ENCODE results near the gene PBXIP1. TPM values are rescaled to one million over a fixed set of nuclear protein-coding genes. Genes with fewer than 3 reads are reported as not detected.

PBXIP1 gene
- total RNA-seq, 1 donor, result 90.1 TPM

- H3K27me3 ChIP-seq (ENCODE audit: insufficient read depth, low read length), result no peaks in the 10 kb centered on the region
- DNase-seq (ENCODE audit: insufficient read length, low spot score, missing footprints), result peak; percentile 74
- no peaks in the 10 kb centered on the region for H3K9me3 ChIP-seq (ENCODE audit: low read depth, low read length)
- TF ChIP-seq CTCF (IDR thresholded peaks at IDR 0.05; ENCODE audit: extremely low read depth, low read depth, low read length), result no peak
- no peak overlapping the region for H2AFZ ChIP-seq (ENCODE audit: low read length)
- H3K4me2 ChIP-seq (ENCODE audit: insufficient read depth, low read length), result no peak overlapping the region
- H3K4me1 ChIP-seq (ENCODE audit: insufficient read depth, low read length), result peaks cover 32% of the 10 kb centered on the region
- H3K27ac ChIP-seq (ENCODE audit: low read depth, low read length), result no peak overlapping the region
- H3K79me2 ChIP-seq (ENCODE audit: insufficient read depth, low read length), result peaks cover 49% of the 10 kb centered on the region
- no peak overlapping the region for H3K4me3 ChIP-seq (ENCODE audit: insufficient read depth, low read length)
- H3K36me3 ChIP-seq (ENCODE audit: insufficient read depth, low read length), result peaks cover 69% of the 10 kb centered on the region
- H4K20me1 ChIP-seq (ENCODE audit: insufficient read depth, low read length), result peaks cover 34% of the 10 kb centered on the region
Measured at GRCh38 chr1:154963643-154964042, 7.7 kb upstream of the PBXIP1 start.

- Histone ChIP-seq H3K36me3 (ENCODE audit: insufficient read depth, low read length) (peaks cover 69% of the 10 kb centered on the region), H3K9me3 (ENCODE audit: low read depth, low read length) (no peaks in the 10 kb centered on the region), H3K27ac (ENCODE audit: low read depth, low read length) (no peak overlapping the region), H3K27me3 (ENCODE audit: insufficient read depth, low read length) (no peaks in the 10 kb centered on the region), H2AFZ (ENCODE audit: low read length) (no peak overlapping the region), H3K4me3 (ENCODE audit: insufficient read depth, low read length) (no peak overlapping the region), H3K79me2 (ENCODE audit: insufficient read depth, low read length) (peaks cover 41% of the 10 kb centered on the region), H3K4me1 (ENCODE audit: insufficient read depth, low read length) (peaks cover 24% of the 10 kb centered on the region), H3K4me2 (ENCODE audit: insufficient read depth, low read length) (peak overlapping the region; percentile 98), H4K20me1 (ENCODE audit: insufficient read depth, low read length) (peaks cover 26% of the 10 kb centered on the region)
- TF ChIP-seq CTCF (IDR thresholded peaks at IDR 0.05; ENCODE audit: extremely low read depth, low read depth, low read length), result no peak
- peak; percentile 59 for DNase-seq (ENCODE audit: insufficient read length, low spot score, missing footprints)
Measured at GRCh38 chr1:154962795-154963330, 7.0 kb upstream of the PBXIP1 start.

DNA sequence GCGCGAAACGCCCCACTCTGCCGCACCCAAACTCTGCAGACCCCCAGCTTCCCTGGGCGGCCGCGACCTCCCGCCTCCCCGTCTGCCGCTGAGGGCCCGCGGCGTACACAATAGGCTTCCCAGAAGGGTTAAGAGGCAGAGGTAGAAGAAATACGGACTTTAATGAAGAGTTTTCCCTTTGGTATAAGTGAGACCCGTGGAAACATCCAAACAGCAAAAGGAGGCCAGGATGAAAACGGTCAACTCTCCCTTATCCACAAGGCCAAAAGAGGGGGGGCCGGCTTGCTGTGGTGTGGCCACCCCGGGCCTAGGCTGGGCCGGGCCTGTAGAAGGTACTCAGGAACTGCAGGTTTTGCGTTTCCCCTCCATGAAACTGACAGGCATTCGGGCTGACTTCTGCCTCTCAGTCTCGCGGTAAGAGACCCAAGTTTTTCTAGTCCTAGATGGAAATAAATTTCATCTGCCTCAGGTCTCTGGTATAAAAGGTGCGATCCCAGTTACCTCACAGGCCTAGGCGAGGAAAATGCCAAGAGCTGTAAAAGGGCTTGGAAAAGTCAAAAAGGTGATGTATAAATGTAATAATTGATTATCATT lies 6.4 kb upstream of the PBXIP1 start:
- peaks cover 63% of the 10 kb centered on the region for H3K36me3 ChIP-seq (ENCODE audit: insufficient read depth, low read length)
- H3K79me2 ChIP-seq (ENCODE audit: insufficient read depth, low read length), result peaks cover 35% of the 10 kb centered on the region
- H3K27ac ChIP-seq (ENCODE audit: low read depth, low read length), result peak overlapping the region; percentile 66
- peak overlapping the region; percentile 87 for H3K4me3 ChIP-seq (ENCODE audit: insufficient read depth, low read length)
- no peak overlapping the region for H2AFZ ChIP-seq (ENCODE audit: low read length)
- no peaks in the 10 kb centered on the region for H3K27me3 ChIP-seq (ENCODE audit: insufficient read depth, low read length)
- TF ChIP-seq CTCF (IDR thresholded peaks at IDR 0.05; ENCODE audit: extremely low read depth, low read depth, low read length), result no peak
- no peaks in the 10 kb centered on the region for H3K9me3 ChIP-seq (ENCODE audit: low read depth, low read length)
- peak overlapping the region; percentile 98 for H3K4me2 ChIP-seq (ENCODE audit: insufficient read depth, low read length)
- peaks cover 19% of the 10 kb centered on the region for H3K4me1 ChIP-seq (ENCODE audit: insufficient read depth, low read length)
- peaks cover 21% of the 10 kb centered on the region for H4K20me1 ChIP-seq (ENCODE audit: insufficient read depth, low read length)
- DNase-seq (ENCODE audit: insufficient read length, low spot score, missing footprints), result peak; percentile 74

GRCh38 chr1:154961207-154962155 lies 5.6 kb upstream of the PBXIP1 start, which contains the start of gene PYGO2:
Gene PYGO2 (minus strand): TSS chr1:154961782. CDS start chr1:154961576, 206 bp downstream.
- H3K27me3 ChIP-seq (ENCODE audit: insufficient read depth, low read length), result no peaks in the 10 kb centered on the region
- peaks cover 28% of the 10 kb centered on the region for H3K79me2 ChIP-seq (ENCODE audit: insufficient read depth, low read length)
- H3K36me3 ChIP-seq (ENCODE audit: insufficient read depth, low read length), result peaks cover 55% of the 10 kb centered on the region
- peaks cover 25% of the 10 kb centered on the region for H3K4me1 ChIP-seq (ENCODE audit: insufficient read depth, low read length)
- peak within 1 kb of the TSS; percentile 87 for H3K4me3 ChIP-seq (ENCODE audit: insufficient read depth, low read length)
- TF ChIP-seq CTCF (IDR thresholded peaks at IDR 0.05; ENCODE audit: extremely low read depth, low read depth, low read length), result peak; percentile 43
- DNase-seq (ENCODE audit: insufficient read length, low spot score, missing footprints), result peak; percentile 98
- H3K27ac ChIP-seq (ENCODE audit: low read depth, low read length), result peak within 1 kb of the TSS; percentile 66
- H3K9me3 ChIP-seq (ENCODE audit: low read depth, low read length), result no peaks in the 10 kb centered on the region
- peaks cover 15% of the 10 kb centered on the region for H4K20me1 ChIP-seq (ENCODE audit: insufficient read depth, low read length)
- peak within 1 kb of the TSS; percentile 98 for H3K4me2 ChIP-seq (ENCODE audit: insufficient read depth, low read length)
- peak within 1 kb of the TSS; percentile 62 for H2AFZ ChIP-seq (ENCODE audit: low read length)

Data from osteoblast (primary cell).